Fibroblast of pulmonary artery (primary cell): Measurements from ENCODE around the gene CRLF2.

Experiments
- DNase-seq: peaks from one replicate; pipeline ENCODE4 v3.0.0-alpha.2; 2010; ENCODE audit warnings: low read depth
- H3K4me3 ChIP-seq: replicated peaks from 2 replicates; pipeline ENCODE4 v1.5.1; 2011; ENCODE audit warnings: low read depth, mild to moderate bottlenecking, control low read depth, low read length, moderate library complexity
- TF ChIP-seq, protein P1 (sequence below): IDR thresholded peaks from 2 replicates; pipeline ENCODE4 v1.5.1; 2011; ENCODE audit warnings: mild to moderate bottlenecking, control low read depth, low read length, inconsistent platforms; ENCODE audit errors: missing control alignments

Gene CRLF2

DNA sequence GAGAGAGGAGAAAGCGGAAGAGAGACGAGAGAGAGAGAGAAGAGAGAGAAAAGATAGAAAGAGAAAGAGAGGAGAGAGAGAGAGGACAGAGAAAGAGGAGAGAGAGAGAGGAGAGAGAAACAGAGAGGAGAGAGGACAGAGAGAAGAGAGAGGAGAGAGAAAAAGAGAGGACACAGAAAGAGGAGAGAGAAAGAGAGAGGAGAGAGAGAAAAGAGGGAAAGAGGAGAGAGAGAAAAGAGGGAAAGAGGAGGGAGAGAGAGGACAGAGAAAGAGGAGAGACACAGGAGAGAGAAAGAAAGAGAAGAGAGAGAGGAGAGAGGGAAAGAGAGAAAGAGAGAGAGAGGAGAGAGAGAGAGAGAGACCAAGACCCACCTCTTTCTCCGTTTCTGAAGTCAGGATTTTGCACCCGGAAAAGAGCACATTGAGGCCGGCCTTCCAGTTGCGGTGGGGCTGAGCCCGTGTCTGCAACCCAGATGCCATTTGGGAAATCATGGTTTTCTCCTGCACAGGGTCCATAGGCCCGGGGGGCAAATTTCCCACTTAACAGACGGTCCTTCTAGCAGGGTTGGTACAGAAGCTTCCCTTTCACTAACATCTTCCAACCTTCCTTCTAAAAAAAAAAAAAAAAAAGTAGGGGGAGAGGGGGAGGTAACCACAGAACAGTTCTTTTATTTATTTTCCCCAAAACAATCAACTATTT lies 60.9 kb downstream of the CRLF2 start:
- no peak for DNase-seq
- no peak overlapping the region for H3K4me3 ChIP-seq
- TF ChIP-seq, protein P1, sequence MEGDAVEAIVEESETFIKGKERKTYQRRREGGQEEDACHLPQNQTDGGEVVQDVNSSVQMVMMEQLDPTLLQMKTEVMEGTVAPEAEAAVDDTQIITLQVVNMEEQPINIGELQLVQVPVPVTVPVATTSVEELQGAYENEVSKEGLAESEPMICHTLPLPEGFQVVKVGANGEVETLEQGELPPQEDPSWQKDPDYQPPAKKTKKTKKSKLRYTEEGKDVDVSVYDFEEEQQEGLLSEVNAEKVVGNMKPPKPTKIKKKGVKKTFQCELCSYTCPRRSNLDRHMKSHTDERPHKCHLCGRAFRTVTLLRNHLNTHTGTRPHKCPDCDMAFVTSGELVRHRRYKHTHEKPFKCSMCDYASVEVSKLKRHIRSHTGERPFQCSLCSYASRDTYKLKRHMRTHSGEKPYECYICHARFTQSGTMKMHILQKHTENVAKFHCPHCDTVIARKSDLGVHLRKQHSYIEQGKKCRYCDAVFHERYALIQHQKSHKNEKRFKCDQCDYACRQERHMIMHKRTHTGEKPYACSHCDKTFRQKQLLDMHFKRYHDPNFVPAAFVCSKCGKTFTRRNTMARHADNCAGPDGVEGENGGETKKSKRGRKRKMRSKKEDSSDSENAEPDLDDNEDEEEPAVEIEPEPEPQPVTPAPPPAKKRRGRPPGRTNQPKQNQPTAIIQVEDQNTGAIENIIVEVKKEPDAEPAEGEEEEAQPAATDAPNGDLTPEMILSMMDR = no peak

DNA sequence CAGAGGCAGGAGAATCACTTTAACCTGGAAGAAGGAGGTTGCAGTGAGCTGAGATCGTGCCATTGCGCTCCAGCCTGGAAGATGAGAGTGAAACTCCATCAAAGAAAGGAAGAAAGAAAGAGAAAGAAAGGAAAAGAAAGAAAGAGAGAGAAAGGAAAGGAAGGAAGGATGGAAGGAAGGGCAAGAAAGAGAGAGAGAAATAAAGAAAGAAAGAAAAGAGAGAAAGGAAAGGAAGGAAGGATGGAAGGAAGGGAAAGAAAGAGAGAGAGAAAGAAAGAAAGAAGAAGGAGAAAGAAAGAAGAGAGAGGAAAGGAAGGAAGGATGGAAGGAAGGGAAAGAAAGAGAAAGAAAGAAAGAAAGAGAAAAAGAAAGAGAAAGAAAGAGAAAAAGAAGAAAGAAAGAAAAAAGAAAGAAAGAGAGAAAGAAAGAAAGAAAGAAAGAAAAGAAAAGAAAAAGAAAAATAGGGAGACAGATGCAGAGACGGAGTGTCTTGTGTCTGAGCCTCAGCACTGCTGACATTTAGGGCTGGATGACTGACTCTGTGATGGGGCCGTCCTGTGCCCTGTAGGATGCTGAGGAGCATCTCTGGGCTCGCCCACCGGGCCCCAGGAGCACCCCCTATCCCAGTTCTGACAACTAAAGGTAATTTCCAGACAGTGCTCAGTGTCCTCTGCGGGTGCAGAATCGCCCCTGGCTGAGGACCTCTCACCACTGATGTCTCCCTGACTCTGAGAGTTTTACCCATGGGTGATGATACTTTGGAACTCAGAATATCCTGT lies 61.7 kb downstream of the CRLF2 start:
- TF ChIP-seq, protein P1 = no peak

DNA sequence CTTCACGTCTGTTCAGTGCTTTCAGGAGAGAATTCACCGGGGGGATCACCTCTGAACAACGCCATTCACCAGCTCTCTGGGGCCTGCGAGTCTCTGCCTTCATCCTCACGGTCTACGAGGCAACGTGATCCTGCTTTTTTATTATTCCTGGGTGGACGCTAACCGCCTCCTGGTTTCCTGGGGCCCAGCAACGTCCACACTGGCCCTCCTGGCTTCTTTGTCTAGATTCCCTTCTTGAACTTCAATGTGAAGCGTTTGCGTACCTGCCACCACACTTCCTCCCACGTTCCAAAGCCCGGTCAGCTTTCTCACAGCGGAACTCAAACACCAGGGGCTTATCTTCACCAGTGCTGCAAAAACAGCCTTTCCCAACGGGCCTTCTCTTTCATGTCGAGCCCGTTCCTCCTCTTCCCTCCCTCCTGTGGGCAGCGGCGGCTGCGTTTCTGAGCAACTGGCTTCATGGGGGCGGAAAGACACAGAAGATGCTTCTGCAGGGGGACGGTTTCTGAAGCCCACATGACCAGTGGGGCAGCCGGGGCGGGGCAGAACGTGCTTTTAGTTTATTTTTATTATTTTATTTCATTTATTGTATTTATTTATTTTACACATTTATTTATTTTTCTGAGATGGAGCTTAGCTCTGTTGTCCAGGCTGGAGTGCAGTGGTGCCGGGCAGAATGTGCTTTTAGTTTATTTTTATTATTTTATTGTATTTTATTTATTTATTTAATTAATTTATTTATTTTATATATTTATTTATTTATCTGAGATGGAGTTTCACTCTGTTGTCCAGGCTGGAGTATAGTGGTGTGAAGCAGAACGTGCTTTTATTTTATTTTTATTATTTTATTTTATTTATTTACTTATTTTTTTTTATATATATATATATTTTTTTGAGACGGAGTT lies 64.6 kb downstream of the CRLF2 start:
- no peak for DNase-seq
- H3K4me3 ChIP-seq = no peak overlapping the region
- TF ChIP-seq, protein P1 = no peak

More for the DNA sequence above, 61.7 kb downstream of the CRLF2 start:
- DNase-seq = no peak
- H3K4me3 ChIP-seq = no peak overlapping the region

DNA sequence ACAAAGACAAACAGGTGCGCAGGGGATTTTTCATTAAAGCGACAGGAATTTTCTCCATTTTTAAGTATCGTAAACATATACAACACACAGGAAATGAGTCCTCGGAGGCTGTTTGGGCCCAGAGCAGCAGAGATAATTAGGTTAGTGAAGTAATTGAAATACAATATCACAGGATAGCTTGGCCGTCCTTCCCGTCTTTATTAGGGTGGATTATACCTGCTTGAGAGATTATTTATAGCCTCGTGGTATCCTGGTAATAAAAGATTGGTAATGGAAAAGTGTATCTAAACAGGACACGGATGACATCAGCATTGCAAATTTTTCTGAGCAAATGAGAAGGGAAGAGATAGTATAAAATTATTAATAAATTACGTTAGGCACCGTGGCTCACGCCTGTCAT lies 68.2 kb downstream of the CRLF2 start:
- no peak overlapping the region for H3K4me3 ChIP-seq
- TF ChIP-seq, protein P1 = no peak
- no peak for DNase-seq
